ENCODE measurements around the gene MYO1D.

DNA sequence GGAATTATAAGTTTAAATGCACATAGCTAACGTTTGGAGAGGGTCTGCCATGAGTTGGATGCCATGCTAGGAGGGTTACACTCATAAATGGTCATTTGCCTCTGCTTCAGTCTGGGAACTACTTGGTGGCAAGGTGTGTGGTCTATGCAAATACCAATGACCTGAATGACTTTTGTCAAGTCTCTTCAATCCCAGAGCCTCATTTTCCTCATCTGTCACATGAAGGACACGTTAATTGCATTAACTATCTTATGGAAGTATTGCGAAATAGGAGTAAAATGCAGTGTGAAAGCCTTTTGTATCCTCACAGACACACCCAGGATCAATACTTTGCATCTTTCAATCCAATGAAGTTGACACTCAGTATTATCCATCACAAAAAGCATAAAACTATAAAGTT lies 327.4 kb downstream of the MYO1D start:
- TF ChIP-seq, protein P1, sequence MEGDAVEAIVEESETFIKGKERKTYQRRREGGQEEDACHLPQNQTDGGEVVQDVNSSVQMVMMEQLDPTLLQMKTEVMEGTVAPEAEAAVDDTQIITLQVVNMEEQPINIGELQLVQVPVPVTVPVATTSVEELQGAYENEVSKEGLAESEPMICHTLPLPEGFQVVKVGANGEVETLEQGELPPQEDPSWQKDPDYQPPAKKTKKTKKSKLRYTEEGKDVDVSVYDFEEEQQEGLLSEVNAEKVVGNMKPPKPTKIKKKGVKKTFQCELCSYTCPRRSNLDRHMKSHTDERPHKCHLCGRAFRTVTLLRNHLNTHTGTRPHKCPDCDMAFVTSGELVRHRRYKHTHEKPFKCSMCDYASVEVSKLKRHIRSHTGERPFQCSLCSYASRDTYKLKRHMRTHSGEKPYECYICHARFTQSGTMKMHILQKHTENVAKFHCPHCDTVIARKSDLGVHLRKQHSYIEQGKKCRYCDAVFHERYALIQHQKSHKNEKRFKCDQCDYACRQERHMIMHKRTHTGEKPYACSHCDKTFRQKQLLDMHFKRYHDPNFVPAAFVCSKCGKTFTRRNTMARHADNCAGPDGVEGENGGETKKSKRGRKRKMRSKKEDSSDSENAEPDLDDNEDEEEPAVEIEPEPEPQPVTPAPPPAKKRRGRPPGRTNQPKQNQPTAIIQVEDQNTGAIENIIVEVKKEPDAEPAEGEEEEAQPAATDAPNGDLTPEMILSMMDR (IDR thresholded peaks at IDR 0.05): no peak
- TF ChIP-seq POLR2A (IDR thresholded peaks at IDR 0.05): no peak
